GM20431 (cell line): ENCODE measurements around the gene LRRN2.

ENCODE experiments used
- in situ Hi-C: fragments of 300-500 bp; cut with MseI, MboI; formaldehyde crosslinking; loops from one replicate; pipeline ENCODE4 v1.15.0; 2020; ENCODE audit warnings: low sequenced_read_pairs; ENCODE audit not compliant: unreplicated experiment

LRRN2 gene

GRCh38 chr1:204670152-204670927, 15.2 kb downstream of the LRRN2 start:
- in situ Hi-C loops: no loop called here

- in situ Hi-C loops: no loop called here
Measured at GRCh38 chr1:204669579-204669978, 16.0 kb downstream of the LRRN2 start.

DNA sequence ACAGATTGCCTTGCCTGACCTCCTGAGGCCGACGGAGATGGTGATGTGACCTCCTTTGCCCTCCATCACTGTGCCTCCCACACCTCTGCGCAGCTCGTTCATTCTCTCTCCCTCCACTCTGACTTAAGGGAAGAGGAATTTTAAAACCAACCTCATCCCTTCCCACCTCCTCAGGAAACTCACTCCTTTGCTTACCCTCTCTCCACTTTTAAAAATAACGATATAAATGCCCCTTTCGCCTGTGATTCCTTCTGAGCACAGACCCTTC, 21.2 kb downstream of the LRRN2 start:
- in situ Hi-C loops: no loop called here

- in situ Hi-C loops: no loop called here
Measured at GRCh38 chr1:204663644-204664383, 21.7 kb downstream of the LRRN2 start.

DNA sequence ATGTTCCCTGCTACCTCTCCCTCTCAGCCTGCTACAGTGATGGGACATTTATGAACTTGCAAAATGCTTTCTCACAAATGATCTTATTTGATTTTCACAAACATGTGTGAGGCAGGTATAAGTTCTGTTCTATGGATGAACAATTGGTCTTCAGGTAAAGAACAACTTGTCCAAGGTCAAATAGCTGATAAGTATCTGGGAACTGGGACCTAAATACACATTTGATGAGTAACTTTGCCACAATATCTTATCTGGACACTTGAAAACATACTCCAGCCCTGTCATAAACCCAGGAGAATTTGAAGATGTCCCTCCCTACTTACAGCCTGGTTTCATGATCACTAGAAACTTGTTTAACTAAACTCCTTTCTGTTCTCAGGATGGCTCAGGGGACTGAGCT, 23.0 kb downstream of the LRRN2 start:
- in situ Hi-C loops: no loop called here

DNA sequence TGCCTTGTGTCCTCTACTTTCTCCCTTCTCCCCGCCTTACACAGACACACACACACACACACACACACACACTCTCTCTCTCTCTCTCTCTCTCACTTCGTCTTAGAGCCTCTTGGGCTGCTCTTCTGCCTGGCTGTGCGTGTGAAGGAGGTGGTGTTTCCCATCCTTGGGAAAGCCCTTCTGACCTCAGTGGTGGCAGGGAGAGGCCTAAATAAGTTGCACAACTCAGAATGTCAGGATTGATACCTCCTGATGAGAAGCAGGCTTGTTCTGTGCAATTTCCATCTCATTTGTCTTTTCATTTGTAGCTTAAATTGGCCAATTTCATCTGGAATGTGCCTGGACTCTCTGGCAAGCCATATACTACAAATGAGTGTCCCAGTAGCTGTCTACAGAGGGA, 25.0 kb downstream of the LRRN2 start:
- in situ Hi-C loops: no loop called here

GRCh38 chr1:204659056-204659455, 26.5 kb downstream of the LRRN2 start:
- in situ Hi-C loops: no loop called here

GRCh38 chr1:204658295-204658694, 27.2 kb downstream of the LRRN2 start:
- in situ Hi-C loops: no loop called here

DNA sequence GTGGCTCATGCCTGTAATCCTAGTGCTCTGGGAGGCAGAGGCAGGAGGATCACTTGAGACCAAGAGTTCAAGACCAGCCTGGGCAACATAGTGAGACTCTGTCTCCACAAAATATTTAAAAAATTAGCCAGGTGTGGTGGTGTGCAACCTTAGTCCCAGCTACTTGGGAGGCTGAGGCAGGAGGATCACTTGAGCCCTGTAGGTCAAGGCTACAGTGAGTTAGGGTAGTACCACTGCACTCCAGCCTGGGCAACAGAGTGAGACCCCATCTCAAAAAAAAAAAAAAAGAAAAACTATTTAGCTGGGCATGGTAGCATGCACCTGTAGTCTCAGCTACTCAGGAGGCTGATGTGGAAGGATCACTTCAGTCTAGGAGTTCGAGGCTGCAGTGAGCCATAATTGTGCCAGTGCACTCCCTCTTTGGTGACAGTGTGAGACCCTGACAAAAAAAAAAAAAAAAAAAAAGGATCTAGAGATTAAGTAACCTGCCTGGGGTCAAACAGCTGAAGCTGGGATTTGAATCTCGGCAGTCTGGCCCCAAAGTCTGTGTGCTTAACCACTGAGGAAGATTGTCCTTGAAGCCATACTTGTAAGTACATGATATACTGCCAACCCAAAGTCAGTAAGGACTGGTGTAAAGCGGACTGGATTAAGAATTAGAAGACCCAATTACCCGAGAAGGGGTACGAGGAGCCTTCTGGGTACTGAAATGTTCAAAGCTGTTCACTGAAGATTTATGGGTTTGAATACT, 31.8 kb downstream of the LRRN2 start:
- in situ Hi-C loops: no loop called here

- in situ Hi-C loops: no loop called here
Measured at GRCh38 chr1:204652497-204652896, 33.0 kb downstream of the LRRN2 start.

- in situ Hi-C loops: no loop called here
Measured at GRCh38 chr1:204651843-204652421, 33.6 kb downstream of the LRRN2 start.

GRCh38 chr1:204650911-204651570, 34.5 kb downstream of the LRRN2 start:
- in situ Hi-C loops: no loop called here

DNA sequence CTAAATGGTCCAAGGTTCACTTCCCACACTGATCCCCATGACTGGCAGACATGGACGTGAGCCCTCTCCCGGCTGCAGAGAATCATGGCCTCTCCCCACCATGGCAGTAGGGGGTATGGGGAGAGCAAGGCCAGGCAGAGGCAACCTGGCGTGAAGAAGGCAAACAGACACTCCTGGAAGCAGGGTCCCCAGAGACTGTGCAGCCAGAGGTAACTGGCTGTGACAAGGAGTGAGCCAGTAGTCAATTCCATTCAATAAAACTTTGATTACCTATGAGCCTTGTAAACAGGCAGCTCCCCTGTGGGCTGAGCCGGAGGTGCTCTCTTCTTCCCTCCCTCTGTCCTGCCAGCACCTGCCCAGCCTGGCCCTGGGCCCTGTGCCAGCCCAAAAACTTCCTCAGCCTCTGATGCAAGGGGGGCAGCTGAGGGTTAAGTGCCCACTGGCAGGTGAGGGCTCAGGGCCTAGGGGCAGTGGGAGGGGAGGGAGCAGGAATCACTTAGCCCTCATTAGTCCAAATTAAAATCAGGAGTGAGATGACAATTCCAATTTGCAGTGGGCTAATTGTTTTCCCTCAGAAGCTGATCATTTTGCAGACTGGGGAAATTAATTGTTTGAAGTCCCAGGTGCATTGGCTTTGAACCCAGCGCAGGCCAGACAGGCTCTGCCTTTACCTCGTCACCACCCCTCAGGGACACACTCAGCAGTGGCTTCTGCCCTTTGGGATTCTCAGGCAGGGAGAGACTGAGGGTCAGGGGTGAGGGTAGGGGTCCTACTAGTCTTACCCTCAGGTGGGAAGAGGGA, 35.6 kb downstream of the LRRN2 start:
- in situ Hi-C loops: no loop called here

DNA sequence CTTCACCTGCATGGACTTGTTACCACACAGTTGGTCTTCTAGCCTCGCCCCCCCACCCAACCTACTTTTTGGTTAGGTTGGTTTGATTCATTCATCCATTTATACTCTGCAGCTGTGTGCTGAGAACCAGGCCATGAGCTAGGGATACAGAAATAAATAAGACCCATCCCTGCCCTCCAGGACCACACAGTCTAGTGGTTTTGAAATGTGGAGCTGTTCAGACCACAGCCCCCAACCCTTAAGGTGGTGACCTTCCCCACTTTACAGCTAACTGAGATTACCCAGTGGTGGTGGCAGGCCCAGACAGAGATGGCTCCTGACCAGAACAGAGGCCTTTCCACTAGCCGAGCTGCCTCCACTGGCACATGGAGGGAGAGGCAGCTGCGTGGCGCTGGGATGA, 37.0 kb downstream of the LRRN2 start:
- in situ Hi-C loops: no loop called here

DNA sequence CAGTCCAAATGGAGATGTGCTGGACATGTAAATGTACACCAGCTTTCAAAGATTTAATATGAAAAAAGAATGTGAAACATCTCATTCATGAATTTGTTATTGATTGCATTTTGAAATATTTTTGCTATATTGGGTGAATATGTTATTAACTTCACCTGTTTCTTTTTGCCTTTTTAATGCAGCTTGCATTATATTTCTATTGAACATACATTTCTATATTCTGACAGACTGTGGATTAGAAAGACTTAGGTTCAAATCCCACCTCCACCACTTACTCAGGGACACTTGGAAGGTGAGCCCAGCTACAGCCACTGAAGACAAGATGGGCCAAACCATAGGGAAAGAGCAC, 37.8 kb downstream of the LRRN2 start:
- in situ Hi-C loops: no loop called here

- in situ Hi-C loops: no loop called here
Measured at GRCh38 chr1:204647114-204647804, 38.3 kb downstream of the LRRN2 start.

- in situ Hi-C loops: no loop called here
Measured at GRCh38 chr1:204645666-204646065, 39.9 kb downstream of the LRRN2 start.

GRCh38 chr1:204645251-204645650, 40.3 kb downstream of the LRRN2 start:
- in situ Hi-C loops: no loop called here

DNA sequence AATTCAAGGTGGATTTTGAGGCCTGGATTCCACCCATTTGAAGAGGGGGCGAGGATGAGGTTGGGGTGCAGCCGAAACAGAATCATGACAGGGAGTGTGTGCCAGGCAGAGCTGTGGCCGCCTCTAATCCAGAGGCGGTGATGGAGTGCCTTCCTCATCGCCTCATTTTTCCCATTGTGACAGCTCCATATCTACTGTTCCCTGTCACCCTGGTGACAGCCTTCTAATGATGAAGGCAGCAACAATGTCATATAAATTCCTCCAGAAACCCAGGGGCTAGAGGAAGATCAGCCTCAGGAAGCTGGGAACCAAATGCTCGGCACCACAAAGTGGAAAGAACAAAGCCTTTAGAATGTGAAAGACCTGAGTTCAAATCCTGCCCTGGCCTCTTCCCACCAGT, 42.0 kb downstream of the LRRN2 start:
- in situ Hi-C loops: no loop called here
